HepG2 (cell line): ENCODE results near the gene NUAK1. TPM values are rescaled to one million over a fixed set of nuclear protein-coding genes. Genes with fewer than 3 reads are reported as not detected.

Experiments
- ATAC-seq: fragments of 200-7000 bp; cut with Tn5 transposase; 3 replicates; pipeline ENCODE4 v1.9.1; 2020; ENCODE audit warnings: mild to moderate bottlenecking, moderate library complexity
- BruUV-seq: library from RNA; stranded (reverse); fragments of 400-500 nt; replicated peaks from 2 replicates; lab custom pipeline; 2021; lab: Mats Ljungman, UMichigan
- CTCF ChIA-PET: fragments of 300-600 bp; formaldehyde crosslinking; extraction: SDS; loops from one replicate; lab custom pipeline; 2021; ENCODE audit warnings: low total read pairs, inconsistent platforms, low intra/inter-chr PET ratio; lab: Yijun Ruan, JAX
- POLR2A ChIA-PET: fragments of 350-600 bp; sonication (Branson Sonifier 250); formaldehyde crosslinking; loops from one replicate; lab custom pipeline; 2020; ENCODE audit warnings: antibody characterized with exemption, inconsistent platforms; lab: Yijun Ruan, JAX
- DNase-seq: peaks from one replicate; pipeline ENCODE4 v3.0.0-alpha.2; 2015; ENCODE audit warnings: low spot score
- FAIRE-seq: peaks from 3 replicates; lab custom pipeline; 2011; peaks lifted over from hg19 to GRCh38; lab: Jason Lieb, UNC
- H2AFZ ChIP-seq: one replicate; pipeline ENCODE4 v1.6.1; 2011; ENCODE audit warnings: low read length, inconsistent platforms
- H3K27ac ChIP-seq: fragments of 300-600 bp; 3 replicates; pipeline ENCODE4 v1.8.0; 2011; ENCODE audit warnings: mixed run types, mild to moderate bottlenecking, mixed read lengths, low read length, inconsistent platforms; ENCODE audit not compliant: insufficient read depth; ENCODE audit errors: extremely low read length
- H3K27me3 ChIP-seq, 2 experiments: fragments of 200-600 bp in 1 of 2; 2 replicates in 1 of 2; 3 replicates in 1 of 2; pipeline versions ENCODE4 v1.6.0 to v1.8.0; 2011; ENCODE audit warnings: low read length in 2 of 2, mild to moderate bottlenecking in 2 of 2, moderate library complexity in 2 of 2, inconsistent platforms in 1 of 2; ENCODE audit not compliant: insufficient read depth in 2 of 2, control insufficient read depth in 1 of 2
- H3K36me3 ChIP-seq, 2 experiments: fragments of 200-600 bp in 1 of 2; replicated peaks in 1 of 2; 2 replicates in 1 of 2; 3 replicates in 1 of 2; pipeline versions ENCODE4 v1.5.1 to v1.8.0; 2011; ENCODE audit warnings: low read length in 2 of 2, inconsistent platforms in 1 of 2; ENCODE audit not compliant: insufficient read depth in 2 of 2, control insufficient read depth in 1 of 2
- H3K4me1 ChIP-seq: 2 replicates; pipeline ENCODE4 v1.5.1; 2012; ENCODE audit warnings: low read length, inconsistent platforms; ENCODE audit not compliant: insufficient read depth
- H3K4me2 ChIP-seq: 2 replicates; pipeline ENCODE4 v1.6.0; 2011; ENCODE audit warnings: low read depth, low read length, inconsistent platforms
- H3K4me3 ChIP-seq, 3 experiments: fragments of 200-600 bp in 1 of 3; sonication (generic), shearing (Covaris generic) in 1 of 3; replicated peaks in 1 of 3; 2 replicates each; pipeline ENCODE4 v1.5.1; 2011 to 2016; ENCODE audit warnings: low read length in 3 of 3, inconsistent platforms in 2 of 3, low read depth in 2 of 3, mild to moderate bottlenecking in 2 of 3, control low read depth in 1 of 3, mixed read lengths in 1 of 3; ENCODE audit not compliant: insufficient read depth in 1 of 3
- H3K79me2 ChIP-seq: one replicate; pipeline ENCODE4 v1.6.1; 2011; ENCODE audit warnings: low read length, inconsistent platforms; ENCODE audit not compliant: insufficient read depth
- H3K9ac ChIP-seq: 2 replicates; pipeline ENCODE4 v1.6.0; 2011; ENCODE audit warnings: mild to moderate bottlenecking, low read depth, low read length, inconsistent platforms; ENCODE audit not compliant: insufficient read depth
- H3K9me3 ChIP-seq: 2 replicates; pipeline ENCODE4 v1.5.1; 2012; ENCODE audit warnings: mild to moderate bottlenecking, low read length
- H4K20me1 ChIP-seq: 2 replicates; pipeline ENCODE4 v1.6.0; 2011; ENCODE audit warnings: inconsistent platforms, mild to moderate bottlenecking, low read length, moderate library complexity; ENCODE audit not compliant: insufficient read depth
- ARNT2 ChIP-seq: sonication (generic); formaldehyde crosslinking; IDR thresholded peaks from 2 replicates; pipeline ENCODE4 v1.8.0; 2022; ENCODE audit warnings: mild to moderate bottlenecking, low read depth, missing genetic modification reagents, moderate library complexity
- ATAD3A ChIP-seq: sonication (generic); formaldehyde crosslinking; IDR thresholded peaks from 2 replicates; pipeline ENCODE4 v1.4.0; 2020; ENCODE audit warnings: missing genetic modification reagents
- HMG20A ChIP-seq: IDR thresholded peaks from 2 replicates; pipeline ENCODE4 v1.6.1; 2016; ENCODE audit warnings: borderline replicate concordance
- HNRNPH1 ChIP-seq: fragments of 200-400 bp; formaldehyde crosslinking; optimal IDR thresholded peaks from 2 replicates; pipeline ENCODE3; 2017; ENCODE audit warnings: mild to moderate bottlenecking, low read depth, low read length
- ISL2 ChIP-seq: sonication (generic); formaldehyde crosslinking; IDR thresholded peaks from 2 replicates; pipeline ENCODE4 v1.5.0; 2020; ENCODE audit warnings: missing genetic modification reagents
- NFIC ChIP-seq: IDR thresholded peaks from 2 replicates; pipeline ENCODE4 v1.6.1; 2012; ENCODE audit warnings: mild to moderate bottlenecking, low read length, inconsistent platforms
- PHB2 ChIP-seq: fragments of 450-650 bp; IDR thresholded peaks from 2 replicates; pipeline ENCODE4 v1.6.1; 2018; ENCODE audit not compliant: partially characterized antibody
- RARA ChIP-seq: IDR thresholded peaks from 2 replicates; pipeline ENCODE4 v1.6.1; 2016; ENCODE audit warnings: missing genetic modification reagents, missing compliant biosample characterization
- SALL2 ChIP-seq: sonication (generic); formaldehyde crosslinking; IDR thresholded peaks from 2 replicates; pipeline ENCODE4 v1.8.1; 2023; ENCODE audit warnings: mild to moderate bottlenecking, missing genetic modification reagents, inconsistent platforms
- ZFP37 ChIP-seq: sonication (generic); formaldehyde crosslinking; IDR thresholded peaks from 2 replicates; pipeline ENCODE4 v1.4.0; 2020; ENCODE audit warnings: missing genetic modification reagents, borderline replicate concordance
- ZNF576 ChIP-seq: sonication (generic); formaldehyde crosslinking; IDR thresholded peaks from 2 replicates; pipeline ENCODE4 v1.4.0; 2020; ENCODE audit warnings: mild to moderate bottlenecking, missing genetic modification reagents
- ZNF589 ChIP-seq: sonication (generic); formaldehyde crosslinking; conservative IDR thresholded peaks from 2 replicates; pipeline ENCODE4 v1.8.0; 2022; ENCODE audit warnings: mild to moderate bottlenecking, moderate library complexity, missing genetic modification reagents
- ZNF614 ChIP-seq: IDR thresholded peaks from 2 replicates; pipeline ENCODE4 v1.6.1; 2018; ENCODE audit warnings: missing biosample characterization, missing genetic modification reagents, inconsistent platforms, borderline replicate concordance
- WGBS: methylation state at CpG from one replicate; pipeline ENCODE4 v1.1.6; 2017; ENCODE audit warnings: low lambda C conversion rate; 5-methylcytosine and 5-hydroxymethylcytosine counted together
- in situ Hi-C: cut with HindIII; loops from 2 replicates; pipeline ENCODE4 v1.10.0; 2017; ENCODE audit warnings: low pct_unique_long_range_greater_than_20kb; ENCODE audit not compliant: extremely low pct_ligation_motif_present
- intact Hi-C: fragments of 100-400 bp; cut with micrococcal nuclease; formaldehyde crosslinking; loops from one replicate; pipeline ENCODE4 v1.10.0; 2022; ENCODE audit not compliant: unreplicated experiment
- polyA plus RNA-seq, 8 experiments: library from polyadenylated mRNA; depleted of rRNA in 3 of 8; stranded (reverse) in 7 of 8; unstranded in 1 of 8; fragments of >200 nt; fragmentation: Illumina TruSeq in 4 of 8; extraction: Trizol in 4 of 8; gene quantifications; 2 replicates each; pipeline versions ENCODE4 v1.2.1 to v1.2.3, GENCODE V29; 2011 to 2016; ENCODE audit warnings: low read depth in 4 of 8, missing spikeins in 1 of 8, mixed read lengths in 1 of 8; ENCODE audit not compliant: insufficient read depth in 1 of 8
- total RNA-seq, 5 experiments: library from RNA; depleted of rRNA; stranded (reverse); fragments of >200 nt; fragmentation: Illumina TruSeq; extraction: Trizol; gene quantifications; 2 replicates each; pipeline ENCODE4 v1.2.3, GENCODE V29; 2016; ENCODE audit warnings: low read depth in 1 of 5
- TF ChIP-seq, protein P1 (sequence below): sonication (generic); formaldehyde crosslinking; IDR thresholded peaks from 2 replicates; pipeline ENCODE4 v1.9.0; 2021; ENCODE audit warnings: missing genetic modification reagents, mild to moderate bottlenecking, borderline replicate concordance
- TF ChIP-seq, protein P2 (sequence below): sonication (generic); formaldehyde crosslinking; IDR thresholded peaks from 2 replicates; pipeline ENCODE4 v1.4.0; 2020; ENCODE audit warnings: mild to moderate bottlenecking, missing genetic modification reagents

The NUAK1 gene
- total and polyA plus RNA-seq, 2 of the 13 experiments (the other 11 are each of a cell fraction or from before 2014, with no cell fraction given) = 1.7 to 1.9 TPM

DNA sequence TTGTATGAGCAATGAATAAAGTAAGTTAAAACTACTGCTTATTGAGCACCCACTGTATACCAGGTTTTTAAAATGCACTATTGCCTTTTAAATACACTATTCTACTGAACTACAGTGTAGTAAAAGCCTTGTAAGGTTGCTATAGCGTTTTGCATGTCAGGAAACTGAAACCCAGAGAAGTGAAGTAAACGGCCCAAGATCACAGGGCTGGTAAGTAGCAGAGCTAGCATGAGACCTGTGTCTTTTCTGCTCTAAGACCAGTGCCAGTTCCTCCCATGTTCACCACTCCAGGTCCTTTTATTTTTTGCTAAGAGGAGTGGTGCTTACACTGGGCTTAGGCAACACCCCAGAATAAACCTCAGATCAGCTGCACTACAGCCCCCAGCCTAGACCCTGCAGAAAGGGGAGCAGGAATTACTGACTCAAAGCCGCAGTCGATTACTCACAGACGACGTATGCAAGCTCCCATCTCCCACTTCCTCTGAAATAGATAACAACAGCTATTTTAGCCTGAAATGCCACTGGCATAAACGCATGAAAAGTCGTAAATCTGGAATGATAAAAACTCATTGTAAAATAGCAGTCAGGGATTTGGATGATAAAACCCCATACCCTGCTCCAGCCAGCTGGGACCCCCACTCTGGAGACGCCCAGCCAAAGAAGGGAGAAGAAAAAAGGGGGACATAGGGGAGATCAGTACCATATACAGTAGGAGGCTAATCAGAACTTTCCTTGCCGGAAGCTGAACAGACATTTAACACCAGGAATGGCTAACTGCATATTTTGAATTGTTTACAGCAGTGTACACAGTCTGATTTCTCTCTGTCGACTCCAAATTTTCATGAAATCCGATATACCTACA lies 108.3 kb downstream of the NUAK1 start:
- POLR2A ChIA-PET = no interaction called here
- DNase-seq = no peak
- CTCF ChIA-PET = no interaction called here
- no peaks in the 10 kb centered on the region for H4K20me1 ChIP-seq
- in situ Hi-C loops (no loop called here), intact Hi-C loops (loop anchor here (5.0 kb wide), 1 partner anchor 107 kb away; the partner anchor contains the start of gene NUAK1)
- 49% methylated on average over 12 of the region's 12 CpGs for WGBS
- peaks cover 13% of the 10 kb centered on the region; the same call in 1 of the 2 replicates for H3K4me1 ChIP-seq
- no peak overlapping the region for H3K4me2 ChIP-seq
- H3K9ac ChIP-seq = no peak overlapping the region
- ATAC-seq = no peak
- no peaks in the 10 kb centered on the region for H3K9me3 ChIP-seq
- H3K27me3 ChIP-seq = no peaks in the 10 kb centered on the region
- H3K79me2 ChIP-seq = no peaks in the 10 kb centered on the region
- TF ChIP-seq, protein P1, sequence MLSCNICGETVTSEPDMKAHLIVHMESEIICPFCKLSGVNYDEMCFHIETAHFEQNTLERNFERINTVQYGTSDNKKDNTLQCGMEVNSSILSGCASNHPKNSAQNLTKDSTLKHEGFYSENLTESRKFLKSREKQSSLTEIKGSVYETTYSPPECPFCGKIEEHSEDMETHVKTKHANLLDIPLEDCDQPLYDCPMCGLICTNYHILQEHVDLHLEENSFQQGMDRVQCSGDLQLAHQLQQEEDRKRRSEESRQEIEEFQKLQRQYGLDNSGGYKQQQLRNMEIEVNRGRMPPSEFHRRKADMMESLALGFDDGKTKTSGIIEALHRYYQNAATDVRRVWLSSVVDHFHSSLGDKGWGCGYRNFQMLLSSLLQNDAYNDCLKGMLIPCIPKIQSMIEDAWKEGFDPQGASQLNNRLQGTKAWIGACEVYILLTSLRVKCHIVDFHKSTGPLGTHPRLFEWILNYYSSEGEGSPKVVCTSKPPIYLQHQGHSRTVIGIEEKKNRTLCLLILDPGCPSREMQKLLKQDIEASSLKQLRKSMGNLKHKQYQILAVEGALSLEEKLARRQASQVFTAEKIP (CRISPR knock-in tag) = no peak
- no peak for TF ChIP-seq ZNF576
- no peak for TF ChIP-seq NFIC
- no peak for TF ChIP-seq HNRNPH1
- no peak for TF ChIP-seq PHB2
- TF ChIP-seq SALL2 = no peak
- no peak for TF ChIP-seq RARA
- no peak for TF ChIP-seq ZNF589 (CRISPR knock-in tag)
- no peak for TF ChIP-seq ATAD3A (CRISPR knock-in tag)
- no peak for TF ChIP-seq ISL2
- no peak for TF ChIP-seq HMG20A (CRISPR knock-in tag)
- no peak for TF ChIP-seq ARNT2 (CRISPR knock-in tag)
- no peak for TF ChIP-seq ZFP37 (CRISPR knock-in tag)
- no peak for TF ChIP-seq ZNF614 (CRISPR knock-in tag)
- TF ChIP-seq, protein P2, sequence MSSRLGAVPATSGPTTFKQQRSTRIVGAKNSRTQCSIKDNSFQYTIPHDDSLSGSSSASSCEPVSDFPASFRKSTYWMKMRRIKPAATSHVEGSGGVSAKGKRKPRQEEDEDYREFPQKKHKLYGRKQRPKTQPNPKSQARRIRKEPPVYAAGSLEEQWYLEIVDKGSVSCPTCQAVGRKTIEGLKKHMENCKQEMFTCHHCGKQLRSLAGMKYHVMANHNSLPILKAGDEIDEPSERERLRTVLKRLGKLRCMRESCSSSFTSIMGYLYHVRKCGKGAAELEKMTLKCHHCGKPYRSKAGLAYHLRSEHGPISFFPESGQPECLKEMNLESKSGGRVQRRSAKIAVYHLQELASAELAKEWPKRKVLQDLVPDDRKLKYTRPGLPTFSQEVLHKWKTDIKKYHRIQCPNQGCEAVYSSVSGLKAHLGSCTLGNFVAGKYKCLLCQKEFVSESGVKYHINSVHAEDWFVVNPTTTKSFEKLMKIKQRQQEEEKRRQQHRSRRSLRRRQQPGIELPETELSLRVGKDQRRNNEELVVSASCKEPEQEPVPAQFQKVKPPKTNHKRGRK (CRISPR knock-in tag) = no peak
- no TSS peak for BruUV-seq
- FAIRE-seq = no peak
- no peak overlapping the region for H3K27ac ChIP-seq
- H3K36me3 ChIP-seq = no peaks in the 10 kb centered on the region
- H3K4me3 ChIP-seq = no peak overlapping the region
- no peak overlapping the region for H2AFZ ChIP-seq
